Measurements from ENCODE around the gene FBXO46. TPM values are rescaled to one million over a fixed set of nuclear protein-coding genes. Genes with fewer than 3 reads are reported as not detected.

Gene FBXO46
- total RNA-seq, 1 experiment from 2014 or later: 43.9 TPM

GRCh38 chr19:45674946-45675345 is 55.8 kb downstream of the FBXO46 start:
- Histone ChIP-seq H2BK120ac (ENCODE audit: low read depth, low read length, poor library complexity, severe bottlenecking) (no peak overlapping the region), H3K56ac (ENCODE audit: insufficient read length, low read depth, low read length) (no peak overlapping the region), H2BK5ac (ENCODE audit: insufficient read length, low read length) (no peak overlapping the region), H3K23ac (ENCODE audit: insufficient read length, low read depth, low read length) (no peak overlapping the region), H3K79me1 (ENCODE audit: insufficient read depth, low read depth, low read length, poor library complexity, severe bottlenecking) (no peaks in the 10 kb centered on the region), H3K27ac (ENCODE audit: insufficient read length, low read depth, low read length) (no peak overlapping the region), H3T11ph (ENCODE audit: low read length) (no peak overlapping the region), H2BK12ac (ENCODE audit: insufficient read length, low read depth, low read length) (no peak overlapping the region), H3K18ac (ENCODE audit: insufficient read length, low read depth, low read length) (no peak overlapping the region), H2AFZ (ENCODE audit: low read length) (no peak overlapping the region), H3K4ac (ENCODE audit: low read depth, low read length) (no peak overlapping the region), H2BK15ac (ENCODE audit: low read depth, low read length) (no peak overlapping the region), H2AK5ac (ENCODE audit: insufficient read length, low read length) (no peak overlapping the region), H4K91ac (ENCODE audit: insufficient read length, low read depth, low read length) (no peak overlapping the region), H3K9me3 (ENCODE audit: control insufficient read depth, low read depth, low read length) (no peaks in the 10 kb centered on the region), H4K20me1 (ENCODE audit: control insufficient read depth, insufficient read depth, insufficient read length) (no peaks in the 10 kb centered on the region), H3K4me2 (ENCODE audit: insufficient read depth, insufficient read length, low read length) (no peak overlapping the region), H3K14ac (ENCODE audit: insufficient read depth, low read length) (no peak overlapping the region), H3K23me2 (ENCODE audit: insufficient read length, low read depth, low read length, poor library complexity, severe bottlenecking) (peaks cover 14% of the 10 kb centered on the region), H3K9ac (ENCODE audit: extremely low read depth, insufficient read length, low read length) (no peak overlapping the region), H2BK20ac (ENCODE audit: low read depth, low read length, poor library complexity, severe bottlenecking) (no peak overlapping the region), H3K79me2 (ENCODE audit: insufficient read depth, low read length) (no peaks in the 10 kb centered on the region), H4K5ac (ENCODE audit: insufficient read length, low read depth, low read length) (no peak overlapping the region), H3K27me3 (ENCODE audit: insufficient read depth, low read length) (no peaks in the 10 kb centered on the region), H4K8ac (replicated peaks; ENCODE audit: insufficient read length, low read depth, low read length) (no peak overlapping the region), H3K4me1 (ENCODE audit: insufficient read depth, low read length) (no peaks in the 10 kb centered on the region)
- TF ChIP-seq CTCF (conservative IDR thresholded peaks at IDR 0.05): no peak
- Mint-ChIP-seq H3K4me1 (peaks cover 5 to 23% of the 10 kb centered on the region in 2 experiments; a peak in 3 of 4 replicates), H3K4me3 (no peak overlapping the region; a peak in 1 of 5 replicates), H3K27ac (no peak overlapping the region), H3K27me3 (ENCODE audit: low read depth) (peaks cover 71% of the 10 kb centered on the region), H3K9me3 (no peaks in the 10 kb centered on the region; a peak in 1 of 5 replicates), H3K36me3 (ENCODE audit: insufficient read depth in 1 of 3, low read depth in 3 of 3) (peaks cover 0 to 2% (median 0%) of the 10 kb centered on the region in 3 experiments; a peak in 2 of 7 replicates)
- DNase-seq: no peak
- WGBS (ENCODE audit: extremely low coverage, insufficient read length, low lambda C conversion rate): no CpG with 5 or more reads among the region's 7 CpGs
